Nucleus accumbens (tissue), 56 donors: ENCODE measurements around the gene BRD7.

ENCODE experiments used
- DNase-seq, 56 donors: peaks; one replicate each; lab custom pipeline; 2025; lab: John Stamatoyannopoulos, UW

BRD7 gene

DNA sequence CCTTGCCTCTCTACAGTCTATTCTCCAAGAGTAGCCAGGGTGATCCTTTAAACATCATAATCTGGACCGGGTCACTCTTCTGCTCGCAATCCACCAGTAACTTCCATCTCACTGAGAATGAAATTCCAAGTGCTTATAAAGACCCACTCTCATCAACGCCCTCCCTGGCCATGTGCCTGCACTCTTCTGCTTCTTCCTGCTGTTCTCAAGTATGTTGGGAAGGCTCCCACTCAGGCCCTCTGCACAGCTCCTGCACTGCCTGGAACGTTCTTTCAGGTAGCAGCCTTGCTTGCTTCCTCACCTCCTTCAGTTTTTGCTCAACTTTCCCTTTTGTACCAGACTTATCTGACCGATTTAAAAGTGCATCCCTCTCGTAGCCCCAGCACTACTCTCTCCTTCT lies 44.4 kb downstream of the BRD7 start:
- no peak for DNase-seq

GRCh38 chr16:50323335-50324011 lies 45.3 kb downstream of the BRD7 start:
- no peak for DNase-seq

DNA sequence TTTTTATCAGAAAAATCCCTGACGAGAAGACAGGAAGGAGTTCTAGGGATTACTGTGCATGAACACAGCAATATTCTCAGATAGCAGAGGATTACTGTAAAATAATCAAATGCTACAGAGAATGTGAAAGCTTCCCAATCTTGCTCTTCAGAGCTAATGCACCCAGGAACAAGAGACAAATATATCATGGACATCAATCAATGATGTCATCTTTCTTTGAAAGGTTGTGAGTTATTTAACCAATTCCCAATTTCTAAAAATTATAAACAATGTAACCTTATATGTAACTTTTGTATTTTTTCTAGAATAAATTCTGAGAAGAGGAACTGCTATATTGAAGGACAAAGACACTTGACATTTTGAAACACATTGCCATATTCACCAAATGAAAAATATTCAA lies 46.5 kb downstream of the BRD7 start:
- DNase-seq = no peak

GRCh38 chr16:50320310-50320709 lies 48.5 kb downstream of the BRD7 start:
- no peak for DNase-seq

GRCh38 chr16:50318796-50319578 lies 49.8 kb downstream of the BRD7 start:
- no peak for DNase-seq

GRCh38 chr16:50316848-50317630 lies 51.7 kb downstream of the BRD7 start:
- no peak for DNase-seq

GRCh38 chr16:50316102-50316847 lies 52.5 kb downstream of the BRD7 start:
- peak in 14 of 56 donors; percentile 8 to 68 (median 34) for DNase-seq

GRCh38 chr16:50315346-50315997 lies 53.3 kb downstream of the BRD7 start:
- no peak for DNase-seq

GRCh38 chr16:50314665-50315064 lies 54.1 kb downstream of the BRD7 start:
- no peak for DNase-seq

DNA sequence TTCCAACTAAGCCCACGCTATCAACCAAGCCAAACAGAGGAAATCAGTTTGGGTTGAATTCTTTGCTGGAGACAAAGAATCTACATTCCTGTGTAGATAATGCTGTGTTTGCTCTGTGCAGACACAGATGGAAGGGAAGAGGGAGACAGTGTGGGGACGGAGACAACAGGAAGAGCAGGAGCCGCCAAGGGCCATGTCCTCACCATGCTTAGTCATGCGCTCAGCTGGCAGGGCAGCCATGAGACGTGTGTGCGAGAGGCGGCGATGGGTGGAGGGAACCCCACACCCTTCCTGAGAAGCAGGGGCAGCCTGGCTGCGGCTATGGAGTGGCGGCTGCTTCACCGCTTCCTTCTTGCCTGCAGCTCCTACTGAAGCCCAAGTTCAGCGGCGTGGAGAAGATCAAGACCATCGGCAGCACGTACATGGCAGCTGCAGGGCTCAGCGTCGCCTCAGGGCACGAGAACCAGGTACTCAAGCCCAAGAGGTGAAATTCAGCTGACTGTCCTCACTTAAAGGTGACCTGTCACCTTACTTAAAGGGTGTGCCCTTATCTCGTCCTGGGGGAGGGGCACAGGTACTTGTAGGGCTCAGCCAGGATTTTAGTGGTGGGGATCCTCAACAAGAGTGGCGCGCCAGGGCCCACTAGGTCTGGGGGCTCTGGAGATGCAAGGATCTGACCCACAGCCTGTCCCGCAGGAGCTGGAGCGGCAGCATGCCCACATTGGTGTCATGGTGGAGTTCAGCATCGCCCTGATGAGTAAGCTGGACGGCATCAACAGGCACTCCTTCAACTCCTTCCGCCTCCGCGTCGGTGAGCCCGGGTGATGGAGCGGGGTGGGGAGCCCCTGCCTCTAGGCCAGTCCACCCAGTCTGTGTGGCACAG lies 55.0 kb downstream of the BRD7 start:
- peak in 8 of 56 donors; percentile 10 to 56 (median 31) for DNase-seq

DNA sequence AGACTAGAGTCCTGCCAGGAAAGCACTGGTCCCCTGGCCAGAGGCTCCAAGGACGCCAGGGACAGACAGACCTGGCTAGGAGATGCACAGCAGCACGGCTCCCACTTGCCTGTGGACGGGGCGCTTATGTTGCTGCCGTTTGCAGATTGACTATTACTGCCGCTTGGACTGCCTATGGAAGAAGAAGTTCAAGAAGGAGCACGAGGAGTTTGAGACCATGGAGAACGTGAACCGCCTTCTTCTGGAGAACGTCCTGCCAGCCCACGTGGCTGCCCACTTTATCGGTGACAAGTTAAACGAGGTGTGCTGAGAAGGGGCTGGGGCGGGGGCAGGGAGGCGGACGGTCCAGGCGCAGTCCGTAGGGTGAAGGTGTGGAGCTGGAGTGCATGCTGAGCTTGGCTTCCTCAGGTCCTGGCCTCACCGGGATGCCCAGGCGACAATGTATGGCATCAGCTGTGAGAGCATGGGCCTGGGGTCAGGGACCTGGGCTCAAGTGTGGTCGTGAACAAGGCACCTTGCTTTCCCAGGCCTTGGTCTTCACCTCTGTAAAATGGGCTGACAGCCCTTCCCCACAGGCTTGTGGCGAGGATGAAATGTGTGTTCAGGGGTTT lies 56.8 kb downstream of the BRD7 start:
- DNase-seq = no peak

DNA sequence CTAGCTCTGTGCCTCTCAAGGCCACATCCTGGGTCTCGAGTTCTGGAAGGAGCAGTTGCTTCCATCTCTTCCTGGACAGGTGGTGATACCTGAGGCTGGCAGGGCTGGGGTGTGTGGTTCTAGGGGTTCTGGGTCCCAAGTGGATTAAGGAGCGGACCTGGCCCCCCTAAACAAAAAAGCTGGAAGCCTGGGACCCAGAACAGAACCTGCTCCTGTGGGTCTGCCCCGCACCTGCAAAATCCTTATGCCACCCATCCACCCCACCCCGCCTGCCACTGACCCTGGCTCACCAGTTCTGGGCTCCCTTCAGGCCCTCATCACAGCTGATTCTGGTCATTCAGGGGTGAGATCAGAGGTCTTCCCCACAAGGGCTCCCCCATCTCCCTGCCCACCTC lies 57.7 kb downstream of the BRD7 start:
- no peak for DNase-seq

- DNase-seq = no peak
Observed at GRCh38 chr16:50310308-50311133, 58.3 kb downstream of the BRD7 start.

DNA sequence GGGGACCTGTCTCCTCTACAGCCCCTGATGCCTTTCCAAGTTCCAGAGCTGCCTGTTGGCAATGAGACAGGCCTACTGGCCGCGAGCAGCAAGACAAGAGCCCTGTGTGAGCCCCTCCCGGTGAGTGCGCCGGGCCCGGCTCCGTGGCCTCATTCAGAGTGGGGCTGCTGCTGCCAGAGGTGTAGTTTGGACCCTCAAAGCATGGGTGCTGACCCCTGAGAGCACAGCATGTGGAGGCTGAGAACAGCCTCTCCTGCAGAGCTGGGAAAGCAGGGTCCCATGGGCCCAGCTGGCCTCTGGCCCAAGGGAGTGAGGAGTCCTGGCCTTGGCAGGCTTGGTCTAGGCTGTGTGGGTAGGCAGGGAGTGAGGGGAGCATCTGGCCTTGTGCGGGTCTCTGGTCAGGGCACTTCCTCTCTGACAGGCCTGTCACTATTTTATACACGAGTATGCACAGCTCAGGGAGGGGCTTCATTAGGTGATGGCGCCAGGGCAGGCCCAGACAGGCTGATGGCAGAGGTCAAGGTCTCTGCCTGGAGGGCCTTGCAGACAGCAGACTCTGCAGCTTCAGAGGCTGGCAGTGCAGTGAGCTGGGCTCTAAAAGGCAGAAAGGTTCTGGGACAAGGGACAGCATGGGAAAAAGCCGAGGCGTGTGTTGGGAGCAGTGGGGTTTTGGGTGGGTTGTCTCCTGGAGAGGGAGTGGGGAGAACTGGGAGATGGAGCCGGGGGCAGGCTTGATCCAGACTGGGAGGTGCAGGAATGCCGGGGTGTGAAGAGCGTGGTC lies 59.1 kb downstream of the BRD7 start:
- DNase-seq = no peak

GRCh38 chr16:50309156-50309526 lies 59.6 kb downstream of the BRD7 start:
- no peak for DNase-seq

GRCh38 chr16:50308237-50308965 lies 60.4 kb downstream of the BRD7 start:
- DNase-seq = no peak
